GM12873 (cell line): ENCODE measurements around the gene TCF23.
A peak's percentile ranks its signal among the peaks of the same experiment; 100 is the strongest.

Experiments
- TF ChIP-seq, protein P1 (sequence below): IDR thresholded peaks from 2 replicates; pipeline ENCODE4 v1.5.1; 2012; ENCODE audit warnings: low read depth, mild to moderate bottlenecking, moderate library complexity, low read length, control low read depth; ENCODE audit not compliant: insufficient read depth; ENCODE audit errors: missing control alignments

The TCF23 gene

DNA sequence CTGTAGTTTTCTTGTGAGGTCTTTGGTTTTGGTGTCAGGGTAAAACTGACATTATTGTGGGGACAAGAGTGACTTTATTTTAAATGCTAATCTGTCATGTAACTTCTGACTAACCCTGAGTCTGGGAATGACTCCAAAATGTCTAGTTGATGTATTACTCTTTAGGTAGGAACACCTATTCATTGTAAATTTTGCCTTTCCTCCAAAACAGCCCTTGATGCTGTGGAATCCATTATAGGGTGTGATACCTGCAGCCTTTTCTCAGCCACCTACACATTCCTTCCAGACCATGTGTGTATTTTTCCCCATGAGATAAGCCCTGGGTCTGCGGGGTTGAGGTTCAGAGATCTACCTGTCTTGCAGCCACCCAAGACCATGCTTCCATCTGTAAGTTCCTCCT, 5.5 kb upstream of the TCF23 start:
- TF ChIP-seq, protein P1, sequence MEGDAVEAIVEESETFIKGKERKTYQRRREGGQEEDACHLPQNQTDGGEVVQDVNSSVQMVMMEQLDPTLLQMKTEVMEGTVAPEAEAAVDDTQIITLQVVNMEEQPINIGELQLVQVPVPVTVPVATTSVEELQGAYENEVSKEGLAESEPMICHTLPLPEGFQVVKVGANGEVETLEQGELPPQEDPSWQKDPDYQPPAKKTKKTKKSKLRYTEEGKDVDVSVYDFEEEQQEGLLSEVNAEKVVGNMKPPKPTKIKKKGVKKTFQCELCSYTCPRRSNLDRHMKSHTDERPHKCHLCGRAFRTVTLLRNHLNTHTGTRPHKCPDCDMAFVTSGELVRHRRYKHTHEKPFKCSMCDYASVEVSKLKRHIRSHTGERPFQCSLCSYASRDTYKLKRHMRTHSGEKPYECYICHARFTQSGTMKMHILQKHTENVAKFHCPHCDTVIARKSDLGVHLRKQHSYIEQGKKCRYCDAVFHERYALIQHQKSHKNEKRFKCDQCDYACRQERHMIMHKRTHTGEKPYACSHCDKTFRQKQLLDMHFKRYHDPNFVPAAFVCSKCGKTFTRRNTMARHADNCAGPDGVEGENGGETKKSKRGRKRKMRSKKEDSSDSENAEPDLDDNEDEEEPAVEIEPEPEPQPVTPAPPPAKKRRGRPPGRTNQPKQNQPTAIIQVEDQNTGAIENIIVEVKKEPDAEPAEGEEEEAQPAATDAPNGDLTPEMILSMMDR: no peak

DNA sequence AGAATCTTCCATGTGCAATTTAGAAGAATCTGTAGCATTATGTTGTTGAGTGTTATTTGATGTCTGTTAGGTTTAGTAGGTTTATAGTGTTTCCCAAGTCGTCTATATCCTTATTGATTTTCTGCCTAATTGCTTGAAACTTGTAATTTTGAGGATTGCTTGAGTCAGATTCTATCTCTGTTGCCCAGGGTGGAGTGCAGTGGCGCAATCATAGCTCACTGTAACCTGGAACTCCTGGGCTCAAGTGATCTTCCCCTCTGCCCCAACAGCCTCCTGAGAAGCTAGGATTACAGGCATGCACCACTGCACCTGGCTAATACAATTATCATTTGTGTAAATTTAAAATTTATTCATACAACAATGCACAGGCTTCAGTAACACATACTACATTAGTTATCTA, 3.1 kb upstream of the TCF23 start:
- TF ChIP-seq, protein P1: no peak

DNA sequence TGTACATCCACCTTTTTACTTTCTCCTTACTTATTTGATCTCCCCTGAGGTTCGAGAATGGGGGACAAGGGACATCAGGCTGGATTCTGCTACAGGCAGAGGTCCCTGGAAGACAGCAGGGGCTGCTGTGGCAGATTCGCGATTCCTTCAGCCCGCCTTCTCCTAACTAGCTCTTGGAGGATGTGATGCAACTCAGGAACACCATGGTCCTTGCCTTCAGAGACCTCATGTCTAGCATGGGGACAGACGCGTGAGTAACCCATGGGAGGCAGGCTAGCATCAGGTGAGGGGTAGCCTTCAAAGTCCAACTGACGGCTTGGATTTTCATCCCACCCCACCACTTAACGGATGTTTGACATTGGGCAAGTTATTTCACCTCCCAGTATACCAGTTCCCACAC, 869 bp upstream of the TCF23 start:
- TF ChIP-seq, protein P1: no peak

DNA sequence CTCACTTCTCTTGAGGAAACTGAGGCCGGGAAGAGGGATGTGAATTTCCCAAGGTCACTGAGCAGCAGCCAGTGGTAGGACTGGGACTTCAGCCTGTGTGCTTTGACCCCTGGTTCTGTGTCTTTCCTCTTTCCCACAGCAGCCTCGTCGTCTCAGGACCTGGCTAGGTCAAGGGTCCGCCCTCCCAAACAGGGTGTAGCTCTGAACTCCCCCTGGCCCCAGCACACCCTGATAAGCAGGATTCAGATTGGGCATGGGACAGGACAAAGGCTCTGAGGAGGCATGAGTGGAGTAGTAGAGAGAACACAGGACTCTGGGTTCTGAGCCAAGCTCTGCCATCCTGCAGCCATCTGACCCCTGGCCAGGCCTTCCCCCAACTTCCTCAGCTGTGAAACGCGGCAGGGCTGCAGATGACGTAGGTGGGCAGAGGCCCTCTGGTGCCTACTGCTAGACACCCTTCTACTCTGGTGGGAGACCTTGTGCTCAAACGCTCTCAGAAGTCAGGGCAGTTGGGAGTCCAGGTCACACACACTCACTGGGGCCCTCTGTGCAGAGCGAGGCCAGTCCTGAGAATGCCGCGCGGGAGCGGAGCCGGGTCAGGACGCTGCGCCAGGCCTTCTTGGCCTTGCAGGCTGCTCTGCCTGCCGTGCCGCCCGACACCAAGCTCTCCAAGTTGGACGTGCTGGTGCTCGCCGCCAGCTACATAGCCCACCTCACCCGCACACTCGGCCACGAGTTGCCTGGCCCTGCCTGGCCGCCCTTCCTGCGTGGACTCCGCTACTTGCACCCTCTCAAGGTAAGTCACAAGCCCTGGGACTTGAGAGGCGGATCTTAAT, 984 bp downstream of the TCF23 start:
- TF ChIP-seq, protein P1: no peak

DNA sequence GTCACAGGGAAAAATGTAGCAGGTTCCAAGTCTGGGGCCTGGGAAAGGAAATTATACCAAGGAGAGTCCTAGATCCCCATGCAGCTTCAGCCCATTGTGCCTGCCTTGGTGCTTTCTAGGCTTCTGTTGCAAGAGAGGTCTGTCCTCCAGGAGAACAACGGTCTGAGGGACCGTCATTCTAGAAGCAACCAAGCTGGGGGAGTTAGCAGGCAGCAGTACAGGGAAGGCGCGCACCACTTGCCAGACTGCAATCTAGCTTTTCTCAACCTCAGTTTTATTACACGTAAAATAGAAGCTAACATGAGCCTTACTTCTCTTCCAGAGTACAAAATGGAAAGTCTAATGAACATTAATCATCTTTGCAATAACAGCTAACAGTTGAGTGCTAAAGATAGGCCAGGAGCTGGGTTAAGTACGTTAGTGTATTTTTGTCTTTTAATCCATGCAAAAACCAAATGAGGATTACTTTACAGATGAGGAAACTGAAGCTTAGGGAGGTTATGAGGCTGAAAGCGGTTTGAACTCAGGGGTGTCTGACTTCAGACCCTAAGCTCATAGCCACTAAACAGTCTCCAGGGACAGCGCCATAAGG, 1.9 kb downstream of the TCF23 start:
- TF ChIP-seq, protein P1: no peak

DNA sequence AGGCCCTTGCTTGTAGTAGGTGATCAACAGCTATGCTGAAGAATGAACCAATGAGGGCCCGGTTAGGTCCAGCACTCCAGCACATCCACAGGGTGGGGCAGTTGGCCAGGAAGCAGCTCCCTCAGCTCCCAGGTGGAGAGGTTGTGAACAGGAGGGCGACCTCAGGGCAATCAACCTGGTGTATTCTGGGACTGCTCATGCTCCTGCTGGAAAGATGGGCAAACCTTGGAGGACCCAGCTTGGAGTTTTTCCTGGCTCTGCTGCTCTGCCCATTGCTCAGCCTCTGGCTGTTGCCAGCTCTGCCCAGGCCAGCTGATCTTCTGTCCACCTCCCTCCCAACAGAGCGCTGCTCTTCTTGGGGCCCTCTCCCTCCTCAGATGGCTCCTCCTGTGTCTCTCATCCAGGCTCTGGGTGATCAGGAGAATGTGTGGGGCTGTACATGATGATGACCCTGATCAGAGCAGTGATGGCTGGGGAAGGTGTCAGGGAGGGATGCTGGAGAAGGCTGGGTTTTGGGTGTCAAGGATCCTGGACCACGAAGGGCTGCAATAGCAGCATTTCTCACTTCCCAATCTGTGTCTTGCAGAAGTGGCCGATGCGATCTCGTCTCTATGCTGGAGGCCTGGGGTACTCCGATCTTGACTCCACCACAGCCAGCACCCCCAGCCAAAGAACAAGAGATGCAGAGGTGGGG, 3.4 kb downstream of the TCF23 start:
- TF ChIP-seq, protein P1: peak; percentile 3

DNA sequence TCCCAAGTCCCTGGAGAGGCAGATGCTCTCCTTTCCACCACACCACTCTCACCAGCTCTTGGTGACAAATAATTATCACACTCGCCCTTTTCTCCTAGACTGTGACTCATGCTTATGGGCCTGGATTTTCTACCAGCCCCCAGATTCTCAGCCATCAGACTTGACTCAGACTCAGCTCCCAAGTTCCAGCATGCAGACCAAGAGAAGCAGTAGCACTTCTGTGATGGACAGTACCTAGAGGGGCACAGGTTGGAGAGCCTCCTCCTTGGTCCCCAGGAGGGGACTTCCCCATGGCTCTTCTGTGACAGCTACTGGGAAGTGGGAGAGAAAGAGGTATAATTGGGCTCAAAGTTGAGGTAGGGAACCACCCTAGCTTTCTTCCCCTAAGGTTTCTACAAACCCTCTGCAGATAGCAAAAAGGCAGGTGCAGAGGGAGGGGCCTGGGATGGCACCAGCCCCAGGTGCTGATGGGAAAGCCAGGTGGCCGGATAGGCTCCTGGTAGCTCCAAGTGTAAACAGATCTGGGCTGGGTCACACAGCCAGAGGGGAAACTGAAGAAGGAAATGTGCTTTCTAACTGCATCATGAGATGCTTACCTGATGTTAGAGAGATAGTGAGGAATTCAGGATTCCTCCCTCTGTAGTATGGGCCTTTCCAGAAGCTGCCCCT, 4.1 kb downstream of the TCF23 start:
- TF ChIP-seq, protein P1: no peak
